Cardiac fibroblast (primary cell): Measurements from ENCODE around the gene NPHP1.

Experiments
- DNase-seq, 2 donors: peaks; one replicate each; pipeline versions ENCODE4 v3.0.0 to v3.0.0-alpha.2; 2010; ENCODE audit warnings: low read depth in 2 of 2
- H3K4me3 ChIP-seq, 2 donors: replicated peaks in 1 of 2; 1 replicate in 1 of 2; 2 replicates in 1 of 2; pipeline ENCODE4 v1.5.1; 2011; ENCODE audit warnings: low read depth in 2 of 2, low read length in 2 of 2, mild to moderate bottlenecking in 2 of 2, moderate library complexity in 1 of 2
- TF ChIP-seq, protein P1 (sequence below): IDR thresholded peaks from one replicate; pipeline ENCODE4 v1.5.1; 2011; ENCODE audit warnings: low read depth, mild to moderate bottlenecking, low read length, inconsistent platforms

NPHP1 gene

DNA sequence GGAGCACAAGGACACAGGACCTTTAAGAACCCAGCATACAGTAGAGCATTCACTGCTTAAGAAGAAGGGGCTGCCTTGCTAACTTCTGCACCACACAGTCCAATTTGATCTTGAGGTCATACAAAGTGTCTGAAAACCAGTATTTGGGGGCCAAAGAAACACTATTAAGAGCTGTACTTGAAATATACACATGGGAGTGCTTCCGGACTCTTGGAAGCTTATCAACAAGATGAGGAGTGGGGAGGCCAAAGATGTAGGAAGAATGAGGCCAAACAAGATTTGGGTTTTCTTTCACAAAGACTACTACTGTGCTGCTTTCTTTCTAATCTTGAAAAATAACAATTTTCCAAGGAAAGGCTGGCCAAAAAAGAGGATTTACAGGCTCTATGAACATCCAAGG lies 64.4 kb downstream of the NPHP1 start:
- no peak for DNase-seq
- H3K4me3 ChIP-seq: no peak overlapping the region
- TF ChIP-seq, protein P1, sequence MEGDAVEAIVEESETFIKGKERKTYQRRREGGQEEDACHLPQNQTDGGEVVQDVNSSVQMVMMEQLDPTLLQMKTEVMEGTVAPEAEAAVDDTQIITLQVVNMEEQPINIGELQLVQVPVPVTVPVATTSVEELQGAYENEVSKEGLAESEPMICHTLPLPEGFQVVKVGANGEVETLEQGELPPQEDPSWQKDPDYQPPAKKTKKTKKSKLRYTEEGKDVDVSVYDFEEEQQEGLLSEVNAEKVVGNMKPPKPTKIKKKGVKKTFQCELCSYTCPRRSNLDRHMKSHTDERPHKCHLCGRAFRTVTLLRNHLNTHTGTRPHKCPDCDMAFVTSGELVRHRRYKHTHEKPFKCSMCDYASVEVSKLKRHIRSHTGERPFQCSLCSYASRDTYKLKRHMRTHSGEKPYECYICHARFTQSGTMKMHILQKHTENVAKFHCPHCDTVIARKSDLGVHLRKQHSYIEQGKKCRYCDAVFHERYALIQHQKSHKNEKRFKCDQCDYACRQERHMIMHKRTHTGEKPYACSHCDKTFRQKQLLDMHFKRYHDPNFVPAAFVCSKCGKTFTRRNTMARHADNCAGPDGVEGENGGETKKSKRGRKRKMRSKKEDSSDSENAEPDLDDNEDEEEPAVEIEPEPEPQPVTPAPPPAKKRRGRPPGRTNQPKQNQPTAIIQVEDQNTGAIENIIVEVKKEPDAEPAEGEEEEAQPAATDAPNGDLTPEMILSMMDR: no peak

GRCh38 chr2:110134025-110134424 lies 70.8 kb downstream of the NPHP1 start:
- no peak for DNase-seq
- H3K4me3 ChIP-seq: no peak overlapping the region
- TF ChIP-seq, protein P1: no peak

- TF ChIP-seq, protein P1: no peak
Observed at GRCh38 chr2:110131166-110131565, 73.6 kb downstream of the NPHP1 start.

GRCh38 chr2:110130757-110131156 lies 74.1 kb downstream of the NPHP1 start:
- TF ChIP-seq, protein P1: no peak
- H3K4me3 ChIP-seq: no peak overlapping the region
- no peak for DNase-seq

More at GRCh38 chr2:110131166-110131565, 73.6 kb downstream of the NPHP1 start:
- no peak overlapping the region for H3K4me3 ChIP-seq
- no peak for DNase-seq

DNA sequence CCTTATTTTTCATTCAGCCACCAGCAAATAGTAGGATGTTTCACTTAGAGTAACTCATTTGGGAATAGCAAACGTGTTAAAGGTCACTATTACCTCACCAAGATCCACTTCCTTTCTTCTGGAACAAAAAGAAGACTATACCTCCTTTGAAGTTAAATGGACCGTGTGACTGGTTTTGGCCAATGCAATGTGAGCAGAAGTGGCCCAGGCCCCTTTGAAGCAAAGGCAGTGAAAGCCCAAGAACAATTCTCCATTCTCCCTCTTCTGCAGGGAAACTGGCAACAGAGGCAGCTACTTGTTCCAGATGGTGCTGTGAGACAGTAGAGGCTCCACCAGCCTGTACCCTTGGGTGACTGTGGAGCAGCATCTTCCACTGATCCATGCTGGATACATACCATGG lies 77.9 kb downstream of the NPHP1 start:
- no peak for DNase-seq
- H3K4me3 ChIP-seq: no peak overlapping the region
- TF ChIP-seq, protein P1: no peak

DNA sequence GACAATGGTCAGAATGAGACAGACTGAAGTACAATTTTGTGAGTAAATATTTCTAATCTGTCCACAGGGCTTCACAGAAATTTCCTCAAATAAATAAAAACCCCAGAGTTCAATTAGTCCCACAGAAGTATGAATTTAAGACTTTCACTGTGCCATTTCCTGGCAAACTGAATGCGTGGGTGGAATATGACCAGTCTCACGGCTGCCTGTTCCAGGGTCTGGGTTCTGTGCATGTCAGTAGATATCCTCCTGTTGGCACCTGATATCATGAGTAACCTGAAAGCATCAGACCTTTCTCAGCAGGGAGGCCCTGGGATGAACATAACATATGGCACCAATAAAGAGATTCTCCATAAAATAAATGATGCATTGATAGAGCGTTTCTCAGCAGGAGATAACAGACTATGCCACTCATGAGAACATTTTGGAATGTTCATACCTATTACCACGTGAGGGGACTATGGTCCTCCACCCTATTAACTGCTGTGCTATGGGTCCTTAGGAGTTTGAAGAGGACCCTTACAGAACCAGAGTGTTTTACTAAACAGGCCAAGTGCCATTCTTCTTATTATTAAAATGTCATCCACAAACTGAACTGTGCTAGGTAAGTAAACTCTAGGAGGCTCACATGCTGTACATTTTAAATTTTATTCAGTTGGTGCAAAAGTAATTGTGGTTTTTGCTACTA lies 78.6 kb downstream of the NPHP1 start:
- no peak overlapping the region for H3K4me3 ChIP-seq
- DNase-seq: peak; percentile 14 to 34
- TF ChIP-seq, protein P1: no peak
